ENCODE results near the gene INPP4B. TPM values are rescaled to one million over a fixed set of nuclear protein-coding genes. Genes with fewer than 3 reads are reported as not detected.

Gene INPP4B
- total and polyA plus RNA-seq, 2 donors: 2.3 to 7.8 TPM

- no peaks in the 10 kb centered on the region for H3K4me1 ChIP-seq (ENCODE audit: control insufficient read depth in 2 of 2, insufficient read depth in 2 of 2, low read length in 2 of 2)
- DNase-seq (ENCODE audit: low read depth in 6 of 9, low spot score in 9 of 9): no peak
- no peaks in the 10 kb centered on the region for H3K9me3 ChIP-seq (ENCODE audit: control insufficient read depth in 2 of 2, insufficient read depth in 1 of 2, low read length in 1 of 2)
- 93% methylated on average over 6 of the region's 6 CpGs for whole genome bisulfite sequencing
- H3K36me3 ChIP-seq (ENCODE audit: control insufficient read depth in 2 of 2, insufficient read depth in 2 of 2, low read length in 1 of 2): no peaks in the 10 kb centered on the region
- no peak overlapping the region for H3K27ac ChIP-seq (ENCODE audit: low read depth in 1 of 2, low read length in 1 of 2)
- no peak overlapping the region for H3K4me3 ChIP-seq (ENCODE audit: low read length in 2 of 2)
- H3K27me3 ChIP-seq (ENCODE audit: control insufficient read depth in 2 of 2, insufficient read depth in 1 of 2, low read length in 1 of 2): no peaks in the 10 kb centered on the region
Measured at GRCh38 chr4:142202404-142203332, 643.4 kb downstream of the INPP4B start.

GRCh38 chr4:142201041-142201440 is 645.1 kb downstream of the INPP4B start:
- Histone ChIP-seq H3K4me3 (ENCODE audit: low read length in 2 of 2) (no peak overlapping the region), H3K27me3 (ENCODE audit: control insufficient read depth in 2 of 2, insufficient read depth in 1 of 2, low read length in 1 of 2) (no peaks in the 10 kb centered on the region), H3K27ac (ENCODE audit: low read depth in 1 of 2, low read length in 1 of 2) (no peak overlapping the region), H3K36me3 (ENCODE audit: control insufficient read depth in 2 of 2, insufficient read depth in 2 of 2, low read length in 1 of 2) (no peaks in the 10 kb centered on the region), H3K4me1 (ENCODE audit: control insufficient read depth in 2 of 2, insufficient read depth in 2 of 2, low read length in 2 of 2) (no peaks in the 10 kb centered on the region), H3K9me3 (ENCODE audit: control insufficient read depth in 2 of 2, insufficient read depth in 1 of 2, low read length in 1 of 2) (no peaks in the 10 kb centered on the region)
- no peak for DNase-seq (ENCODE audit: low read depth in 6 of 9, low spot score in 9 of 9)

GRCh38 chr4:142194905-142195304 is 651.2 kb downstream of the INPP4B start:
- H3K36me3 ChIP-seq (ENCODE audit: control insufficient read depth in 2 of 2, insufficient read depth in 2 of 2, low read length in 1 of 2): no peaks in the 10 kb centered on the region
- no peaks in the 10 kb centered on the region for H3K4me1 ChIP-seq (ENCODE audit: control insufficient read depth in 2 of 2, insufficient read depth in 2 of 2, low read length in 2 of 2)
- no peak overlapping the region for H3K4me3 ChIP-seq (ENCODE audit: low read length in 2 of 2)
- no peak overlapping the region for H3K27ac ChIP-seq (ENCODE audit: low read depth in 1 of 2, low read length in 1 of 2)
- no peaks in the 10 kb centered on the region for H3K27me3 ChIP-seq (ENCODE audit: control insufficient read depth in 2 of 2, insufficient read depth in 1 of 2, low read length in 1 of 2)
- DNase-seq (ENCODE audit: low read depth in 6 of 9, low spot score in 9 of 9): no peak
- WGBS: 97% methylated on average over 2 of the region's 2 CpGs
- H3K9me3 ChIP-seq (ENCODE audit: control insufficient read depth in 2 of 2, insufficient read depth in 1 of 2, low read length in 1 of 2): no peaks in the 10 kb centered on the region

- Histone ChIP-seq H3K36me3 (ENCODE audit: control insufficient read depth in 2 of 2, insufficient read depth in 2 of 2, low read length in 1 of 2) (no peaks in the 10 kb centered on the region), H3K4me1 (ENCODE audit: control insufficient read depth in 2 of 2, insufficient read depth in 2 of 2, low read length in 2 of 2) (no peaks in the 10 kb centered on the region), H3K27ac (ENCODE audit: low read depth in 1 of 2, low read length in 1 of 2) (no peak overlapping the region), H3K27me3 (ENCODE audit: control insufficient read depth in 2 of 2, insufficient read depth in 1 of 2, low read length in 1 of 2) (no peaks in the 10 kb centered on the region), H3K9me3 (ENCODE audit: control insufficient read depth in 2 of 2, insufficient read depth in 1 of 2, low read length in 1 of 2) (no peaks in the 10 kb centered on the region), H3K4me3 (ENCODE audit: low read length in 2 of 2) (no peak overlapping the region)
- WGBS: 63% methylated on average over 3 of the region's 3 CpGs
- DNase-seq (ENCODE audit: low read depth in 6 of 9, low spot score in 9 of 9): no peak
Measured at GRCh38 chr4:142191901-142192300, 654.2 kb downstream of the INPP4B start.

GRCh38 chr4:142181021-142181420 is 665.1 kb downstream of the INPP4B start:
- DNase-seq (ENCODE audit: low read depth in 6 of 9, low spot score in 9 of 9): no peak
- Histone ChIP-seq H3K4me1 (ENCODE audit: control insufficient read depth in 2 of 2, insufficient read depth in 2 of 2, low read length in 2 of 2) (no peaks in the 10 kb centered on the region), H3K36me3 (ENCODE audit: control insufficient read depth in 2 of 2, insufficient read depth in 2 of 2, low read length in 1 of 2) (no peaks in the 10 kb centered on the region), H3K27ac (ENCODE audit: low read depth in 1 of 2, low read length in 1 of 2) (no peak overlapping the region), H3K27me3 (ENCODE audit: control insufficient read depth in 2 of 2, insufficient read depth in 1 of 2, low read length in 1 of 2) (no peaks in the 10 kb centered on the region), H3K4me3 (ENCODE audit: low read length in 2 of 2) (no peak overlapping the region), H3K9me3 (ENCODE audit: control insufficient read depth in 2 of 2, insufficient read depth in 1 of 2, low read length in 1 of 2) (no peaks in the 10 kb centered on the region)
- 98% methylated on average over 3 of the region's 3 CpGs for WGBS

- Histone ChIP-seq H3K27ac (ENCODE audit: low read depth in 1 of 2, low read length in 1 of 2) (no peak overlapping the region), H3K36me3 (ENCODE audit: control insufficient read depth in 2 of 2, insufficient read depth in 2 of 2, low read length in 1 of 2) (no peaks in the 10 kb centered on the region), H3K27me3 (ENCODE audit: control insufficient read depth in 2 of 2, insufficient read depth in 1 of 2, low read length in 1 of 2) (no peaks in the 10 kb centered on the region), H3K9me3 (ENCODE audit: control insufficient read depth in 2 of 2, insufficient read depth in 1 of 2, low read length in 1 of 2) (no peaks in the 10 kb centered on the region), H3K4me1 (ENCODE audit: control insufficient read depth in 2 of 2, insufficient read depth in 2 of 2, low read length in 2 of 2) (no peaks in the 10 kb centered on the region), H3K4me3 (ENCODE audit: low read length in 2 of 2) (no peak overlapping the region)
- no peak for DNase-seq (ENCODE audit: low read depth in 6 of 9, low spot score in 9 of 9)
Measured at GRCh38 chr4:142169216-142169615, 676.9 kb downstream of the INPP4B start.

GRCh38 chr4:142168181-142168580 is 677.9 kb downstream of the INPP4B start:
- Histone ChIP-seq H3K27me3 (ENCODE audit: control insufficient read depth in 2 of 2, insufficient read depth in 1 of 2, low read length in 1 of 2) (no peaks in the 10 kb centered on the region), H3K4me1 (ENCODE audit: control insufficient read depth in 2 of 2, insufficient read depth in 2 of 2, low read length in 2 of 2) (no peaks in the 10 kb centered on the region), H3K9me3 (ENCODE audit: control insufficient read depth in 2 of 2, insufficient read depth in 1 of 2, low read length in 1 of 2) (no peaks in the 10 kb centered on the region), H3K4me3 (ENCODE audit: low read length in 2 of 2) (no peak overlapping the region), H3K36me3 (ENCODE audit: control insufficient read depth in 2 of 2, insufficient read depth in 2 of 2, low read length in 1 of 2) (no peaks in the 10 kb centered on the region), H3K27ac (ENCODE audit: low read depth in 1 of 2, low read length in 1 of 2) (no peak overlapping the region)
- 93% methylated on average over 2 of the region's 2 CpGs for WGBS
- no peak for DNase-seq (ENCODE audit: low read depth in 6 of 9, low spot score in 9 of 9)

- Histone ChIP-seq H3K4me3 (ENCODE audit: low read length in 2 of 2) (no peak overlapping the region), H3K9me3 (ENCODE audit: control insufficient read depth in 2 of 2, insufficient read depth in 1 of 2, low read length in 1 of 2) (no peaks in the 10 kb centered on the region), H3K27ac (ENCODE audit: low read depth in 1 of 2, low read length in 1 of 2) (no peak overlapping the region), H3K36me3 (ENCODE audit: control insufficient read depth in 2 of 2, insufficient read depth in 2 of 2, low read length in 1 of 2) (no peaks in the 10 kb centered on the region), H3K4me1 (ENCODE audit: control insufficient read depth in 2 of 2, insufficient read depth in 2 of 2, low read length in 2 of 2) (no peaks in the 10 kb centered on the region), H3K27me3 (ENCODE audit: control insufficient read depth in 2 of 2, insufficient read depth in 1 of 2, low read length in 1 of 2) (no peaks in the 10 kb centered on the region)
- WGBS: 96% methylated on average over 4 of the region's 4 CpGs
- DNase-seq (ENCODE audit: low read depth in 6 of 9, low spot score in 9 of 9): no peak
Measured at GRCh38 chr4:142164767-142165500, 681.2 kb downstream of the INPP4B start.

- WGBS: 98% methylated on average over 3 of the region's 3 CpGs
- no peak overlapping the region for H3K4me3 ChIP-seq (ENCODE audit: low read length in 2 of 2)
- H3K9me3 ChIP-seq (ENCODE audit: control insufficient read depth in 2 of 2, insufficient read depth in 1 of 2, low read length in 1 of 2): no peaks in the 10 kb centered on the region
- DNase-seq (ENCODE audit: low read depth in 6 of 9, low spot score in 9 of 9): no peak
- no peaks in the 10 kb centered on the region for H3K36me3 ChIP-seq (ENCODE audit: control insufficient read depth in 2 of 2, insufficient read depth in 2 of 2, low read length in 1 of 2)
- H3K27ac ChIP-seq (ENCODE audit: low read depth in 1 of 2, low read length in 1 of 2): no peak overlapping the region
- no peaks in the 10 kb centered on the region for H3K4me1 ChIP-seq (ENCODE audit: control insufficient read depth in 2 of 2, insufficient read depth in 2 of 2, low read length in 2 of 2)
- no peaks in the 10 kb centered on the region for H3K27me3 ChIP-seq (ENCODE audit: control insufficient read depth in 2 of 2, insufficient read depth in 1 of 2, low read length in 1 of 2)
Measured at GRCh38 chr4:142161086-142161485, 685.0 kb downstream of the INPP4B start.
